Kidney (tissue), 14 donors: ENCODE measurements around the gene ISOC2. TPM values are rescaled to one million over a fixed set of nuclear protein-coding genes. Genes with fewer than 3 reads are reported as not detected.

Experiments
- DNase-seq, 5 donors: peaks; one replicate each; pipeline ENCODE4 v3.0.0-alpha.2; 2013 to 2020
- FAIRE-seq: peaks from 2 replicates; lab custom pipeline; 2012; peaks lifted over from hg19 to GRCh38; lab: Jason Lieb, UNC
- H3K27ac ChIP-seq, 2 donors: one replicate each; pipeline ENCODE4 v1.7.0; 2013; ENCODE audit warnings: low read depth in 2 of 2, low read length in 2 of 2, inconsistent platforms in 1 of 2
- H3K27me3 ChIP-seq: one replicate; pipeline ENCODE4 v1.7.1; 2013; ENCODE audit warnings: low read length, inconsistent platforms; ENCODE audit not compliant: control insufficient read depth, insufficient read depth
- H3K36me3 ChIP-seq, 3 donors: one replicate each; pipeline versions ENCODE4 v1.7.0 to v1.7.1; 2013; ENCODE audit warnings: low read length in 3 of 3, control low read depth in 1 of 3, inconsistent platforms in 1 of 3; ENCODE audit not compliant: insufficient read depth in 3 of 3, control insufficient read depth in 2 of 3
- H3K4me1 ChIP-seq, 3 donors: one replicate each; pipeline versions ENCODE4 v1.7.0 to v1.7.1; 2013; ENCODE audit warnings: low read length in 3 of 3, inconsistent platforms in 1 of 3, low read depth in 1 of 3; ENCODE audit not compliant: control insufficient read depth in 2 of 3, insufficient read depth in 2 of 3
- H3K4me3 ChIP-seq, 3 donors: one replicate each; pipeline versions ENCODE4 v1.7.0 to v1.8.1; 2013; ENCODE audit warnings: low read length in 3 of 3, control low read depth in 1 of 3, inconsistent platforms in 1 of 3
- H3K9ac ChIP-seq, 3 donors: one replicate each; pipeline versions ENCODE4 v1.7.0 to v1.7.1; 2013; ENCODE audit warnings: low read length in 3 of 3, control low read depth in 1 of 3, inconsistent platforms in 1 of 3
- H3K9me3 ChIP-seq, 3 donors: one replicate each; pipeline versions ENCODE4 v1.7.0 to v1.7.1; 2013; ENCODE audit warnings: low read length in 3 of 3, control low read depth in 1 of 3, inconsistent platforms in 1 of 3; ENCODE audit not compliant: control insufficient read depth in 2 of 3, insufficient read depth in 1 of 3
- CTCF ChIP-seq: IDR thresholded peaks from 3 replicates; pipeline ENCODE4 v1.5.1; 2012; ENCODE audit warnings: mild to moderate bottlenecking, moderate library complexity, borderline replicate concordance; ENCODE audit not compliant: insufficient read depth; ENCODE audit errors: extremely low read depth
- intact Hi-C: fragments of 100-400 bp; cut with DNase I; formaldehyde crosslinking; loops from one replicate; pipeline ENCODE4 v1.11.1; 2022
- polyA plus RNA-seq: library from polyadenylated mRNA; stranded (reverse); fragments of 350-450 nt; fragmentation: Illumina TruSeq; extraction: RNeasy Lipid Tissue Mini Kit (QIAGEN cat#74804); gene quantifications from one replicate; pipeline ENCODE4 v1.2.3, GENCODE V29; 2014; ENCODE audit warnings: low read depth, low replicate concordance; ENCODE audit not compliant: insufficient read depth
- total RNA-seq: library from RNA; stranded (reverse); fragmentation: NEBNext Ultra II Directional; extraction: Animal tissue kit (Norgen Biotek cat#: 25700); gene quantifications from one replicate; pipeline ENCODE4 v1.2.1, GENCODE V29; 2021
- donor health status: control.
- donor health status: control.
- donor health status: control.
- donor health status: control.
- donor health status: control.
- donor health status: DM: yes; HTN: yes; CAD: no.
- donor health status: Normal renal cell carcinoma (clear cell type).

Gene ISOC2
- total and polyA plus RNA-seq, 2 donors from 2014 or later, result 45.9 to 326 TPM

DNA sequence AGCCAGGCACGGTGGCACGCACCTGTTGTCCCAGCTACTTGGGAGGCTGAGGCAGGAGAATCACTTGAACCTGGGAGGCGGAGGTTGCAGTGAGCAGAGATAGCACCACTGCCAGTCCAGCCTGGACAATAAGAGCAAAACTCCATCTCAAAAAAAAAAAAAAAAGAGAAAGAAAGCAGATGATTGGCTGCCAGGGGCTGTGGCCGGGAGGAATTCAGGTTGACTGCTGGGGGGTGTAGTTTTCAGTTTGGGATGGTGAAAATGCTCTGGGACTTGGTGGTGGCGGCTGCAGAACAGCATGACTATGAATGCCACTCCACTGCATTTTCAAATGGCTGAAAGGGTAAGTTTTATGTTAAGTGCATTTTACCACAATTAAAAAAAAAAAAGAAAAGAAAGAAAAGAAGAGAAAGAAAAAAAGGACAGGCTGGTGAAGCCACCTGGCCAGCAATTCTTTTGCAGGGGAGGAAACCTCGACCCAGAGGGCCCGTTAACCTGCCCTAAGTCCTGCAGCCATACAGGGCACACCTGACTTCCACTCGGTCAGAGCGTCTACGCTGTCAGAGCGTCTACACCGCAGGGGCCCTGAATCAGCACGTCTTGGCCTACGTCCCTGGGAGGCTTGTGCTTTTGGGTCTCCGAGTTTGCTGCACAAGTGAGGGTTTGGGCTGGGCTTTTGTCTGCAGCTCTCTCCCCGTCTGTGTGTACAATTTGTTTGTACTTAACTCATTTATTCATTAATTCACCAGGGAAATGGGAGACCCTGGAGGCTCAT lies 3.6 kb downstream of the ISOC2 start:
- H3K27ac ChIP-seq, result no peak overlapping the region
- peaks cover 0 to 5% (median 4%) of the 10 kb centered on the region in 3 donors for H3K4me1 ChIP-seq
- intact Hi-C loops, result no loop called here

DNA sequence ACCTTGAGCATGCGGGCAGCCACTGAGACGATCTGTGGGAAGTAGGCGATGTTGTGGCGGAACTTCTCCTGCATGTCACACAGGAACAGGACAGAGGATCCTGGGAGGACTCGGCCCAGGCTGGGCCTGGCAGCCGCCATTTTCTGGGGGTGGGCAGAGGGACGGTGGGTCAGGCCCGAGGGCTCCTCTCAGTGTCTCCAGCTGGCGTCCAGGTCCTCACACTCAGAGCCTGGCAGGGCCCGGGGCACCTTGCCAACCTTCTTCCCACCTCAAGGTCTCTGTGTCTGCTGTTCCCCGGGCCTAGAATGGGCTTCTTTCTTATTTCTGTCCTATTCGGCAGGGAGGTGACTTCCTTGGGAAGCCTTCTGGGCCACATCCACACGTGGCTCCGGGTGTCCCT lies 5.1 kb downstream of the ISOC2 start:
- no peak for TF ChIP-seq CTCF
- intact Hi-C loops, result no loop called here
- DNase-seq (no peak), FAIRE-seq (no peak)
- peaks cover 0 to 5% (median 4%) of the 10 kb centered on the region in 3 donors for H3K4me1 ChIP-seq
- H3K9me3 ChIP-seq, result no peaks in the 10 kb centered on the region
- no peak overlapping the region for H3K9ac ChIP-seq
- no peaks in the 10 kb centered on the region for H3K27me3 ChIP-seq
- H3K36me3 ChIP-seq, result no peaks in the 10 kb centered on the region
- H3K27ac ChIP-seq, result no peak overlapping the region
- no peak overlapping the region for H3K4me3 ChIP-seq

More for the DNA sequence above, 3.6 kb downstream of the ISOC2 start:
- no peak for DNase-seq
- H3K27me3 ChIP-seq, result no peaks in the 10 kb centered on the region
- no peak for FAIRE-seq
- no peak overlapping the region for H3K9ac ChIP-seq
- no peaks in the 10 kb centered on the region for H3K9me3 ChIP-seq
- H3K4me3 ChIP-seq, result no peak overlapping the region
- H3K36me3 ChIP-seq, result no peaks in the 10 kb centered on the region
- TF ChIP-seq CTCF, result no peak

GRCh38 chr19:55455576-55456235 lies 5.7 kb downstream of the ISOC2 start:
- Histone ChIP-seq H3K27me3 (no peaks in the 10 kb centered on the region), H3K27ac (no peak overlapping the region), H3K4me3 (no peak overlapping the region), H3K36me3 (no peaks in the 10 kb centered on the region), H3K4me1 (peaks cover 0 to 4% (median 4%) of the 10 kb centered on the region in 3 donors), H3K9ac (no peak overlapping the region), H3K9me3 (no peaks in the 10 kb centered on the region)
- intact Hi-C loops, result no loop called here
- no peak for TF ChIP-seq CTCF
- DNase-seq (no peak), FAIRE-seq (no peak)
